ELR (cell line): ENCODE results near the gene CGB8.
A peak's percentile ranks its signal among the peaks of the same experiment; 100 is the strongest.
"Not testable (repeated sequence)": the region's sequence is repeated elsewhere in the genome, so short reads cannot be mapped to it uniquely, and the experiment has no call there.

Source experiments
- DNase-seq: peaks from one replicate; pipeline ENCODE4 v3.0.0-alpha.2; 2015; ENCODE audit warnings: low read depth

CGB8 gene

GRCh38 chr19:49030323-49030722, 18.6 kb downstream of the CGB8 start:
- not testable (repeated sequence) for DNase-seq

GRCh38 chr19:49029749-49030148, 19.2 kb downstream of the CGB8 start:
- peak; percentile 72 for DNase-seq

GRCh38 chr19:49028686-49029085, 20.2 kb downstream of the CGB8 start:
- DNase-seq: not testable (repeated sequence)

- peak; percentile 50 for DNase-seq
Measured at GRCh38 chr19:49025599-49025998, 23.3 kb downstream of the CGB8 start.

GRCh38 chr19:49025088-49025487, 23.8 kb downstream of the CGB8 start:
- DNase-seq: not testable (repeated sequence)

GRCh38 chr19:49024233-49024632, 24.7 kb downstream of the CGB8 start, which contains the start of gene CGB3:
TSS of gene CGB3 (minus strand) at chr19:49024333. CDS start at chr19:49023971, 362 bp downstream.
- not testable (repeated sequence) for DNase-seq

GRCh38 chr19:49022116-49022515, 26.8 kb downstream of the CGB8 start:
- DNase-seq: no peak

GRCh38 chr19:49020931-49021895, 27.7 kb downstream of the CGB8 start:
- DNase-seq: peak; percentile 63

- DNase-seq: no peak
Measured at GRCh38 chr19:49020342-49020741, 28.6 kb downstream of the CGB8 start.

GRCh38 chr19:49019242-49019932, 29.5 kb downstream of the CGB8 start:
- DNase-seq: peak; percentile 81

- peak; percentile 48 for DNase-seq
Measured at GRCh38 chr19:49018388-49019241, 30.3 kb downstream of the CGB8 start.

- DNase-seq: peak; percentile 83
Measured at GRCh38 chr19:49017666-49018351, 31.1 kb downstream of the CGB8 start.

GRCh38 chr19:49017041-49017665, 31.8 kb downstream of the CGB8 start, which contains the start of gene LHB:
TSS of gene LHB (minus strand) at chr19:49017091. CDS start at chr19:49017081, 10 bp downstream.
- DNase-seq: no peak

- no peak for DNase-seq
Measured at GRCh38 chr19:49016067-49016839, 32.7 kb downstream of the CGB8 start.

GRCh38 chr19:49014870-49015255, 34.0 kb downstream of the CGB8 start:
- DNase-seq: no peak

GRCh38 chr19:49014123-49014869, 34.6 kb downstream of the CGB8 start:
- DNase-seq: peak; percentile 74

- DNase-seq: no peak
Measured at GRCh38 chr19:49011194-49011593, 37.7 kb downstream of the CGB8 start.

- DNase-seq: no peak
Measured at GRCh38 chr19:49010453-49010852, 38.5 kb downstream of the CGB8 start.

- no peak for DNase-seq
Measured at GRCh38 chr19:49009828-49010227, 39.1 kb downstream of the CGB8 start.
